ENCODE measurements around the gene PCDH15. TPM values are rescaled to one million over a fixed set of nuclear protein-coding genes. Genes with fewer than 3 reads are reported as not detected.

The PCDH15 gene
- total RNA-seq, 1 donor from 2014 or later: 0.05 TPM

- H3K27me3 Mint-ChIP-seq (ENCODE audit: unreplicated experiment): no peaks in the 10 kb centered on the region
- H3K27ac Mint-ChIP-seq (ENCODE audit: unreplicated experiment): no peak overlapping the region
- no peaks in the 10 kb centered on the region for H3K9me3 Mint-ChIP-seq (ENCODE audit: unreplicated experiment)
- H3K36me3 Mint-ChIP-seq (ENCODE audit: low read depth, unreplicated experiment): no peaks in the 10 kb centered on the region
- no peaks in the 10 kb centered on the region for H3K4me1 Mint-ChIP-seq (ENCODE audit: unreplicated experiment)
- no peak overlapping the region for H3K4me3 Mint-ChIP-seq (ENCODE audit: unreplicated experiment)
- TF ChIP-seq CTCF (IDR thresholded peaks at IDR 0.05; ENCODE audit: unreplicated experiment): no peak
- DNase-seq (ENCODE audit: low spot score): no peak
These were observed 241.5 kb downstream of the PCDH15 start for GRCh38 chr10:54559498-54559897.

- no peaks in the 10 kb centered on the region for H3K4me1 Mint-ChIP-seq (ENCODE audit: unreplicated experiment)
- no peak for DNase-seq (ENCODE audit: low spot score)
- no peaks in the 10 kb centered on the region for H3K27me3 Mint-ChIP-seq (ENCODE audit: unreplicated experiment)
- H3K36me3 Mint-ChIP-seq (ENCODE audit: low read depth, unreplicated experiment): no peaks in the 10 kb centered on the region
- TF ChIP-seq CTCF (IDR thresholded peaks at IDR 0.05; ENCODE audit: unreplicated experiment): no peak
- H3K27ac Mint-ChIP-seq (ENCODE audit: unreplicated experiment): no peak overlapping the region
- no peak overlapping the region for H3K4me3 Mint-ChIP-seq (ENCODE audit: unreplicated experiment)
- no peaks in the 10 kb centered on the region for H3K9me3 Mint-ChIP-seq (ENCODE audit: unreplicated experiment)
These were observed 247.0 kb downstream of the PCDH15 start for GRCh38 chr10:54554028-54554427.

- no peak for DNase-seq (ENCODE audit: low spot score)
- H3K4me1 Mint-ChIP-seq (ENCODE audit: unreplicated experiment): no peaks in the 10 kb centered on the region
- TF ChIP-seq CTCF (IDR thresholded peaks at IDR 0.05; ENCODE audit: unreplicated experiment): no peak
- no peak overlapping the region for H3K4me3 Mint-ChIP-seq (ENCODE audit: unreplicated experiment)
- H3K27me3 Mint-ChIP-seq (ENCODE audit: unreplicated experiment): no peaks in the 10 kb centered on the region
- no peak overlapping the region for H3K27ac Mint-ChIP-seq (ENCODE audit: unreplicated experiment)
- H3K9me3 Mint-ChIP-seq (ENCODE audit: unreplicated experiment): no peaks in the 10 kb centered on the region
- H3K36me3 Mint-ChIP-seq (ENCODE audit: low read depth, unreplicated experiment): no peaks in the 10 kb centered on the region
These were observed 251.0 kb downstream of the PCDH15 start for GRCh38 chr10:54550016-54550415.

GRCh38 chr10:54531296-54531695 is 269.7 kb downstream of the PCDH15 start:
- H3K27ac Mint-ChIP-seq (ENCODE audit: unreplicated experiment): no peak overlapping the region
- H3K4me3 Mint-ChIP-seq (ENCODE audit: unreplicated experiment): no peak overlapping the region
- H3K27me3 Mint-ChIP-seq (ENCODE audit: unreplicated experiment): no peaks in the 10 kb centered on the region
- no peak for TF ChIP-seq CTCF (IDR thresholded peaks at IDR 0.05; ENCODE audit: unreplicated experiment)
- no peak for DNase-seq (ENCODE audit: low spot score)
- no peaks in the 10 kb centered on the region for H3K9me3 Mint-ChIP-seq (ENCODE audit: unreplicated experiment)
- no peaks in the 10 kb centered on the region for H3K36me3 Mint-ChIP-seq (ENCODE audit: low read depth, unreplicated experiment)
- H3K4me1 Mint-ChIP-seq (ENCODE audit: unreplicated experiment): no peaks in the 10 kb centered on the region

- Mint-ChIP-seq H3K27ac (ENCODE audit: unreplicated experiment) (no peak overlapping the region), H3K9me3 (ENCODE audit: unreplicated experiment) (no peaks in the 10 kb centered on the region), H3K27me3 (ENCODE audit: unreplicated experiment) (no peaks in the 10 kb centered on the region), H3K36me3 (ENCODE audit: low read depth, unreplicated experiment) (no peaks in the 10 kb centered on the region), H3K4me1 (ENCODE audit: unreplicated experiment) (no peaks in the 10 kb centered on the region), H3K4me3 (ENCODE audit: unreplicated experiment) (no peak overlapping the region)
- no peak for DNase-seq (ENCODE audit: low spot score)
- TF ChIP-seq CTCF (IDR thresholded peaks at IDR 0.05; ENCODE audit: unreplicated experiment): no peak
These were observed 270.7 kb downstream of the PCDH15 start for GRCh38 chr10:54530299-54530698.
